K562 (cell line): ENCODE results near the gene VASH1. TPM values are rescaled to one million over a fixed set of nuclear protein-coding genes. Genes with fewer than 3 reads are reported as not detected.

ENCODE experiments used
- ATAC-seq: fragments of 200-7000 bp; cut with Tn5 transposase; 3 replicates; pipeline ENCODE4 v1.9.1; 2020; ENCODE audit warnings: moderate library complexity
- BruUV-seq: library from RNA; stranded (reverse); fragments of 400-500 nt; replicated peaks from 2 replicates; lab custom pipeline; 2021; lab: Mats Ljungman, UMichigan
- CTCF ChIA-PET: fragments of 300-600 bp; formaldehyde crosslinking; extraction: SDS; loops from one replicate; lab custom pipeline; 2021; ENCODE audit warnings: low intra/inter-chr PET ratio; lab: Yijun Ruan, JAX
- POLR2A ChIA-PET: fragments of 300-600, 350-650 bp; sonication (Branson Sonifier 250); formaldehyde crosslinking; extraction: SDS; loops from one replicate; lab custom pipeline; 2021; ENCODE audit warnings: antibody characterized with exemption, inconsistent platforms; lab: Yijun Ruan, JAX
- DNase-seq, 4 experiments: peaks; one replicate each; pipeline versions ENCODE4 v3.0.0 to v3.0.0-alpha.2; 2011 to 2018; ENCODE audit warnings: low spot score in 3 of 4, mixed read lengths in 3 of 4; ENCODE audit errors: extremely low read depth in 1 of 4
- FAIRE-seq: peaks from 2 replicates; lab custom pipeline; 2011; peaks lifted over from hg19 to GRCh38; lab: Jason Lieb, UNC
- H2AFZ ChIP-seq: 2 replicates; pipeline ENCODE4 v1.6.0; 2011; ENCODE audit warnings: low read depth, low read length, control low read depth, inconsistent platforms
- H3K27ac ChIP-seq: fragments of 200-600 bp; 3 replicates; pipeline ENCODE4 v1.8.0; 2011; ENCODE audit warnings: low read depth, mild to moderate bottlenecking, control low read depth, inconsistent platforms, low read length, moderate library complexity, mixed read lengths; ENCODE audit errors: extremely low read depth
- H3K27me3 ChIP-seq, 2 experiments: fragments of 300-600 bp in 1 of 2; 2 replicates in 1 of 2; 3 replicates in 1 of 2; pipeline versions ENCODE4 v1.6.0 to v1.8.0; 2011; ENCODE audit warnings: inconsistent platforms in 2 of 2, low read length in 2 of 2, mild to moderate bottlenecking in 1 of 2, mixed read lengths in 1 of 2, moderate library complexity in 1 of 2; ENCODE audit not compliant: control insufficient read depth in 2 of 2, insufficient read depth in 2 of 2
- H3K36me3 ChIP-seq: fragments of 300-600 bp; 3 replicates; pipeline ENCODE4 v1.8.0; 2011; ENCODE audit warnings: mild to moderate bottlenecking, low read length, inconsistent platforms; ENCODE audit not compliant: control insufficient read depth, insufficient read depth
- H3K4me1 ChIP-seq, 2 experiments: fragments of 200-600 bp in 1 of 2; replicated peaks in 1 of 2; 2 replicates in 1 of 2; 3 replicates in 1 of 2; pipeline versions ENCODE4 v1.5.1 to v1.8.0; 2011; ENCODE audit warnings: inconsistent platforms in 2 of 2, low read length in 2 of 2, mild to moderate bottlenecking in 1 of 2, mixed read lengths in 1 of 2, moderate library complexity in 1 of 2; ENCODE audit not compliant: control insufficient read depth in 2 of 2, insufficient read depth in 2 of 2
- H3K4me2 ChIP-seq: 2 replicates; pipeline ENCODE4 v1.6.1; 2011; ENCODE audit warnings: low read length, control low read depth, inconsistent platforms, mixed read lengths; ENCODE audit not compliant: insufficient read depth
- H3K4me3 ChIP-seq: fragments of 200-600 bp; sonication (generic), shearing (Covaris generic); 2 replicates; pipeline ENCODE4 v1.5.1; 2016; ENCODE audit warnings: control low read depth, inconsistent platforms
- H3K79me2 ChIP-seq: fragments of 200-600 bp; 3 replicates; pipeline ENCODE4 v1.8.0; 2011; ENCODE audit warnings: low read length, inconsistent platforms; ENCODE audit not compliant: control insufficient read depth, insufficient read depth
- H3K9ac ChIP-seq, 2 experiments: 2 replicates each; pipeline versions ENCODE4 v1.6.0 to v1.6.1; 2011; ENCODE audit warnings: low read depth in 2 of 2, low read length in 2 of 2, control low read depth in 1 of 2, inconsistent platforms in 1 of 2, mild to moderate bottlenecking in 1 of 2, mixed read lengths in 1 of 2; ENCODE audit not compliant: insufficient read depth in 1 of 2
- H3K9me1 ChIP-seq: one replicate; pipeline ENCODE4 v1.6.0; 2011; ENCODE audit warnings: inconsistent platforms, mild to moderate bottlenecking, low read length, moderate library complexity; ENCODE audit not compliant: control insufficient read depth, insufficient read depth
- H3K9me3 ChIP-seq: replicated peaks from 2 replicates; pipeline ENCODE4 v1.5.1; 2011; ENCODE audit warnings: low read depth, low read length, inconsistent platforms; ENCODE audit not compliant: control insufficient read depth, insufficient read depth
- H4K20me1 ChIP-seq: replicated peaks from 2 replicates; pipeline ENCODE4 v1.6.1; 2011; ENCODE audit warnings: low read length, inconsistent platforms, mixed read lengths; ENCODE audit not compliant: control insufficient read depth, insufficient read depth
- DNMT1 ChIP-seq: fragments of 450-650 bp; IDR thresholded peaks from 2 replicates; pipeline ENCODE4 v1.6.1; 2016; ENCODE audit warnings: antibody characterized with exemption, mild to moderate bottlenecking
- KDM4B ChIP-seq, 2 experiments: fragments of 450-650 bp in 1 of 2; sonication (generic) in 1 of 2; IDR thresholded peaks; 2 replicates each; pipeline ENCODE4 v1.6.1; 2016 to 2017; ENCODE audit warnings: borderline replicate concordance in 2 of 2, antibody characterized with exemption in 1 of 2, low read depth in 1 of 2, mild to moderate bottlenecking in 1 of 2
- KDM5B ChIP-seq: fragments of 200-600 bp; sonication (generic); IDR thresholded peaks from 2 replicates; pipeline ENCODE4 v1.6.1; 2012; ENCODE audit warnings: low read depth, mild to moderate bottlenecking, moderate library complexity, low read length, control low read depth, inconsistent platforms; ENCODE audit not compliant: insufficient replicate concordance
- LARP7 ChIP-seq: fragments of 450-650 bp; IDR thresholded peaks from 2 replicates; pipeline ENCODE4 v1.6.1; 2016
- POU5F1 ChIP-seq: fragments of 150-350 bp; IDR thresholded peaks from 2 replicates; pipeline ENCODE4 v1.6.1; 2014; ENCODE audit warnings: borderline replicate concordance, low read length, low read depth, mild to moderate bottlenecking; ENCODE audit not compliant: partially characterized antibody
- RBM17 ChIP-seq: fragments of 200-400 bp; formaldehyde crosslinking; IDR thresholded peaks from 2 replicates; pipeline ENCODE4 v1.6.1; 2017; ENCODE audit warnings: low read depth, mild to moderate bottlenecking, low read length, borderline replicate concordance
- SMARCB1 ChIP-seq: IDR thresholded peaks from 2 replicates; pipeline ENCODE4 v1.6.1; 2011; ENCODE audit warnings: improper control_type of control experiment, low read depth; ENCODE audit not compliant: insufficient read length
- YBX1 ChIP-seq: fragments of 450-650 bp; IDR thresholded peaks from 2 replicates; pipeline ENCODE4 v1.7.1; 2016; ENCODE audit warnings: mild to moderate bottlenecking
- ZBTB8A ChIP-seq: fragments of 450-650 bp; IDR thresholded peaks from 2 replicates; pipeline ENCODE4 v1.6.1; 2018; ENCODE audit warnings: mild to moderate bottlenecking, moderate library complexity; ENCODE audit not compliant: partially characterized antibody
- WGBS: fragments of 100-300 bp; shearing (Covaris generic); methylation state at CpG from one replicate; pipeline ENCODE4 v1.1.6; 2016; ENCODE audit warnings: low coverage, mixed read lengths; ENCODE audit not compliant: insufficient coverage; ENCODE audit errors: missing lambda C conversion rate; 5-methylcytosine and 5-hydroxymethylcytosine counted together
- in situ Hi-C: fragments of 300-500 bp; cut with MboI; formaldehyde crosslinking; loops from 4 replicates; pipeline ENCODE4 v1.15.0; 2018; ENCODE audit warnings: inconsistent platforms, mixed read lengths
- intact Hi-C: fragments of 100-400 bp; cut with micrococcal nuclease; formaldehyde crosslinking; loops from 2 replicates; pipeline ENCODE4 v1.14.2; 2022
- polyA plus RNA-seq, 8 experiments: library from polyadenylated mRNA; depleted of rRNA in 4 of 8; stranded (reverse) in 5 of 8; unstranded in 3 of 8; fragments of >200 nt; fragmentation: Nextera tagmentation in 2 of 8; fragmentation: Illumina TruSeq in 1 of 8; extraction: Ambion mirVana in 2 of 8; extraction: Trizol in 1 of 8; gene quantifications; 2 replicates each; pipeline versions ENCODE4 v1.2.1 to v1.2.3, GENCODE V29; 2011 to 2014; ENCODE audit warnings: inconsistent platforms in 1 of 8, missing spikeins in 1 of 8
- total RNA-seq, 7 experiments: library from RNA; depleted of rRNA in 6 of 7; stranded (reverse); fragments of >200 nt in 6 of 7; fragmentation: Illumina TruSeq in 2 of 7; extraction: Trizol in 2 of 7; gene quantifications; 2 replicates each; pipeline versions ENCODE4 v1.2.1 to v1.2.3, GENCODE V29; 2011 to 2021; ENCODE audit warnings: low replicate concordance in 1 of 7
- TF ChIP-seq, protein P1 (sequence below): conservative IDR thresholded peaks from 2 replicates; pipeline ENCODE4 v1.6.1; 2011; ENCODE audit warnings: low read depth, mild to moderate bottlenecking, low read length; ENCODE audit not compliant: control insufficient read depth
- TF ChIP-seq, protein P2 (sequence below): fragments of 450-650 bp; formaldehyde crosslinking; IDR thresholded peaks from 2 replicates; pipeline ENCODE4 v1.4.0; 2020; ENCODE audit warnings: mild to moderate bottlenecking, mixed read lengths
- TF ChIP-seq, protein P3 (sequence below): IDR thresholded peaks from 3 replicates; pipeline ENCODE4 v1.6.1; 2011; ENCODE audit warnings: borderline replicate concordance, mild to moderate bottlenecking; ENCODE audit not compliant: insufficient read length, insufficient read depth
- TF ChIP-seq, protein P4 (sequence below): fragments of 450-650 bp; IDR thresholded peaks from 2 replicates; pipeline ENCODE4 v1.6.1; 2016; ENCODE audit warnings: antibody characterized with exemption

The VASH1 gene
- total and polyA plus RNA-seq, 9 of the 15 experiments (the other 6 are each of a cell fraction or from before 2014, with no cell fraction given) = 0.01 to 0.43 (median 0.13) TPM; not detected in 1

DNA sequence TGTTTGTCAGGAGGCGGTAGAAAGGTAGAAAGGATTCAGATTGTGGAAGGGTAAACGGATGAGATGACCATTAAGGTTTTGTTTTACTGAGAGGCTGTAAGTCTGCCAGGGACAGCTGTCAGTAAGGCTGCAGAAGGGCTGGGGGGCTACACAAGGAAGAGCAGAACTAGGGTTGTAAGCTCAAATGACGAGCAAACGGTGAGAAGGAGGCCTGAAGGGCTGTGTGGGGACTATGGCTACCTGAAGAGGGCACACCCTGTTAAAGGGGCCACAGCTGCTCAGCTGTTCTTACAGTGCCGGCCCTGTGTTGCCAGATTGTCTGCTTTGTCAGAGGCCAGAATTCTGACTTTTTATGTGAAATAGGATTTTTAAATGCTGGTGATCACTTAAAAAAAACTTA lies 19.1 kb downstream of the VASH1 start:
- POLR2A ChIA-PET = interaction anchor here (0.6 to 1.0 kb wide), 3 partner anchors 11 to 32 kb away, joined by 3 to 4 read pairs (median 3); no protein-coding TSS in a partner anchor
- no peak for TF ChIP-seq KDM5B
- TF ChIP-seq SMARCB1 = no peak
- TF ChIP-seq YBX1 = no peak
- no peak for TF ChIP-seq DNMT1
- TF ChIP-seq, protein P1, sequence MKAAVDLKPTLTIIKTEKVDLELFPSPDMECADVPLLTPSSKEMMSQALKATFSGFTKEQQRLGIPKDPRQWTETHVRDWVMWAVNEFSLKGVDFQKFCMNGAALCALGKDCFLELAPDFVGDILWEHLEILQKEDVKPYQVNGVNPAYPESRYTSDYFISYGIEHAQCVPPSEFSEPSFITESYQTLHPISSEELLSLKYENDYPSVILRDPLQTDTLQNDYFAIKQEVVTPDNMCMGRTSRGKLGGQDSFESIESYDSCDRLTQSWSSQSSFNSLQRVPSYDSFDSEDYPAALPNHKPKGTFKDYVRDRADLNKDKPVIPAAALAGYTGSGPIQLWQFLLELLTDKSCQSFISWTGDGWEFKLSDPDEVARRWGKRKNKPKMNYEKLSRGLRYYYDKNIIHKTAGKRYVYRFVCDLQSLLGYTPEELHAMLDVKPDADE = no peak
- no peak for TF ChIP-seq RBM17
- TF ChIP-seq POU5F1 = no peak
- TF ChIP-seq, protein P2, sequence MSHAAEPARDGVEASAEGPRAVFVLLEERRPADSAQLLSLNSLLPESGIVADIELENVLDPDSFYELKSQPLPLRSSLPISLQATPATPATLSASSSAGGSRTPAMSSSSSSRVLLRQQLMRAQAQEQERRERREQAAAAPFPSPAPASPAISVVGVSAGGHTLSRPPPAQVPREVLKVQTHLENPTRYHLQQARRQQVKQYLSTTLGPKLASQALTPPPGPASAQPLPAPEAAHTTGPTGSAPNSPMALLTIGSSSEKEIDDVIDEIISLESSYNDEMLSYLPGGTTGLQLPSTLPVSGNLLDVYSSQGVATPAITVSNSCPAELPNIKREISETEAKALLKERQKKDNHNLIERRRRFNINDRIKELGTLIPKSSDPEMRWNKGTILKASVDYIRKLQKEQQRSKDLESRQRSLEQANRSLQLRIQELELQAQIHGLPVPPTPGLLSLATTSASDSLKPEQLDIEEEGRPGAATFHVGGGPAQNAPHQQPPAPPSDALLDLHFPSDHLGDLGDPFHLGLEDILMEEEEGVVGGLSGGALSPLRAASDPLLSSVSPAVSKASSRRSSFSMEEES (CRISPR knock-in tag) = no peak
- TF ChIP-seq, protein P3, sequence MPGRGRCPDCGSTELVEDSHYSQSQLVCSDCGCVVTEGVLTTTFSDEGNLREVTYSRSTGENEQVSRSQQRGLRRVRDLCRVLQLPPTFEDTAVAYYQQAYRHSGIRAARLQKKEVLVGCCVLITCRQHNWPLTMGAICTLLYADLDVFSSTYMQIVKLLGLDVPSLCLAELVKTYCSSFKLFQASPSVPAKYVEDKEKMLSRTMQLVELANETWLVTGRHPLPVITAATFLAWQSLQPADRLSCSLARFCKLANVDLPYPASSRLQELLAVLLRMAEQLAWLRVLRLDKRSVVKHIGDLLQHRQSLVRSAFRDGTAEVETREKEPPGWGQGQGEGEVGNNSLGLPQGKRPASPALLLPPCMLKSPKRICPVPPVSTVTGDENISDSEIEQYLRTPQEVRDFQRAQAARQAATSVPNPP = no peak
- no peak for TF ChIP-seq KDM4B (IDR thresholded peaks at IDR 0.05; ENCODE audit: borderline replicate concordance in 2 of 2, low read depth in 1 of 2)
- TF ChIP-seq, protein P4, sequence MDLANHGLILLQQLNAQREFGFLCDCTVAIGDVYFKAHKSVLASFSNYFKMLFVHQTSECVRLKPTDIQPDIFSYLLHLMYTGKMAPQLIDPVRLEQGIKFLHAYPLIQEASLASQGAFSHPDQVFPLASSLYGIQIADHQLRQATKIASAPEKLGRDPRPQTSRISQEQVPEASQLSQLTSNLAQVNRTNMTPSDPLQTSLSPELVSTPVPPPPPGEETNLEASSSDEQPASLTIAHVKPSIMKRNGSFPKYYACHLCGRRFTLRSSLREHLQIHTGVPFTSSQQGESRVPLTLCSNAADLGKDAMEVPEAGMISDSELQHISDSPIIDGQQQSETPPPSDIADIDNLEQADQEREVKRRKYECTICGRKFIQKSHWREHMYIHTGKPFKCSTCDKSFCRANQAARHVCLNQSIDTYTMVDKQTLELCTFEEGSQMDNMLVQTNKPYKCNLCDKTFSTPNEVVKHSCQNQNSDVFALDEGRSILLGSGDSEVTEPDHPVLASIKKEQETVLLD = no peak
- no peak for TF ChIP-seq LARP7
- no peak for TF ChIP-seq ZBTB8A
- no TSS peak for BruUV-seq
- FAIRE-seq (no peak), ATAC-seq (no peak), DNase-seq (no peak)
- Histone ChIP-seq H2AFZ (no peak overlapping the region), H3K79me2 (no peaks in the 10 kb centered on the region), H3K27ac (no peak overlapping the region; the same call in 2 of the 3 replicates), H3K9me1 (no peaks in the 10 kb centered on the region), H4K20me1 (no peaks in the 10 kb centered on the region), H3K27me3 (no peaks in the 10 kb centered on the region), H3K9ac (no peak overlapping the region), H3K4me1 (peaks cover 15 to 27% of the 10 kb centered on the region in 2 experiments), H3K4me2 (no peak overlapping the region), H3K36me3 (peaks cover 10% of the 10 kb centered on the region; the same call in 2 of the 3 replicates), H3K4me3 (no peak overlapping the region), H3K9me3 (no peaks in the 10 kb centered on the region)
- CTCF ChIA-PET = no interaction called here
- intact Hi-C loops (no loop called here), in situ Hi-C loops (loop anchor here (5.0 kb wide), 1 partner anchor 68 kb away; no protein-coding TSS in a partner anchor)
- 49% methylated on average over 3 of the region's 5 CpGs for WGBS
